ENCODE data around the gene ACTN4. TPM values are rescaled to one million over a fixed set of nuclear protein-coding genes. Genes with fewer than 3 reads are reported as not detected.
A peak's percentile ranks its signal among the peaks of the same experiment; 100 is the strongest.

ACTN4 gene
- total and polyA plus RNA-seq, 10 of the 15 experiments (the other 5 are each of a cell fraction or from before 2014, with no cell fraction given), result 2.4 to 293 (median 72.5) TPM

GRCh38 chr19:38647368-38647965 is at the start of gene ACTN4 (continued):
- TF ChIP-seq CREB1 (IDR thresholded peaks at IDR 0.05; ENCODE audit: low read depth) (0 out of 2 replicates have a peak, but pooled peaks have one; percentile 22), DPF2 (IDR thresholded peaks at IDR 0.05) (peak; percentile 83), IKZF1 (conservative IDR thresholded peaks at IDR 0.05) (peak; percentile 100), IRF4 (IDR thresholded peaks at IDR 0.05; ENCODE audit: low read depth, low read length) (no peak), CBX3 (IDR thresholded peaks at IDR 0.05; ENCODE audit: borderline replicate concordance, low read depth) (no peak), FOXM1 (IDR thresholded peaks at IDR 0.05; ENCODE audit: low read depth, low read length) (no peak), KLF5 (IDR thresholded peaks at IDR 0.05; ENCODE audit: partially characterized antibody) (peak; percentile 74), BACH1 (IDR thresholded peaks at IDR 0.05; ENCODE audit: borderline replicate concordance) (peak; percentile 97), NR2C2 (IDR thresholded peaks at IDR 0.05; ENCODE audit: borderline replicate concordance, control insufficient read depth, insufficient read length, low read depth) (no peak), SUPT20H (IDR thresholded peaks at IDR 0.05; ENCODE audit: borderline replicate concordance, control insufficient read depth, low read depth, low read length) (no peak), RCOR1 (conservative IDR thresholded peaks at IDR 0.05; ENCODE audit: low read depth, low read length) (no peak), RB1 (IDR thresholded peaks at IDR 0.05; ENCODE audit: borderline replicate concordance) (peak; percentile 96), HDGF (IDR thresholded peaks at IDR 0.05) (no peak), BCL11A (IDR thresholded peaks at IDR 0.05; ENCODE audit: low read depth, low read length) (no peak), RBBP5 (conservative IDR thresholded peaks at IDR 0.05) (no peak), BMI1 (IDR thresholded peaks at IDR 0.05; ENCODE audit: borderline replicate concordance) (no peak), CEBPB (IDR thresholded peaks at IDR 0.05; ENCODE audit: borderline replicate concordance in 1 of 2, low read depth in 2 of 2, low read length in 2 of 2) (no peak), TBL1XR1 (IDR thresholded peaks at IDR 0.05; ENCODE audit: low read depth, low read length) (no peak), IRF5 (IDR thresholded peaks at IDR 0.05; ENCODE audit: borderline replicate concordance) (no peak), ZNF217 (IDR thresholded peaks at IDR 0.05) (no peak), MXI1 (IDR thresholded peaks at IDR 0.05; ENCODE audit: low read depth, low read length) (peak; percentile 65; the same call in 1 of the 2 replicates)
- TF ChIP-seq, protein P1, sequence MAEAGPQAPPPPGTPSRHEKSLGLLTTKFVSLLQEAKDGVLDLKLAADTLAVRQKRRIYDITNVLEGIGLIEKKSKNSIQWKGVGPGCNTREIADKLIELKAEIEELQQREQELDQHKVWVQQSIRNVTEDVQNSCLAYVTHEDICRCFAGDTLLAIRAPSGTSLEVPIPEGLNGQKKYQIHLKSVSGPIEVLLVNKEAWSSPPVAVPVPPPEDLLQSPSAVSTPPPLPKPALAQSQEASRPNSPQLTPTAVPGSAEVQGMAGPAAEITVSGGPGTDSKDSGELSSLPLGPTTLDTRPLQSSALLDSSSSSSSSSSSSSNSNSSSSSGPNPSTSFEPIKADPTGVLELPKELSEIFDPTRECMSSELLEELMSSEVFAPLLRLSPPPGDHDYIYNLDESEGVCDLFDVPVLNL (IDR thresholded peaks at IDR 0.05; ENCODE audit: low read depth, low read length), result peak; percentile 60
- TF ChIP-seq, protein P2, sequence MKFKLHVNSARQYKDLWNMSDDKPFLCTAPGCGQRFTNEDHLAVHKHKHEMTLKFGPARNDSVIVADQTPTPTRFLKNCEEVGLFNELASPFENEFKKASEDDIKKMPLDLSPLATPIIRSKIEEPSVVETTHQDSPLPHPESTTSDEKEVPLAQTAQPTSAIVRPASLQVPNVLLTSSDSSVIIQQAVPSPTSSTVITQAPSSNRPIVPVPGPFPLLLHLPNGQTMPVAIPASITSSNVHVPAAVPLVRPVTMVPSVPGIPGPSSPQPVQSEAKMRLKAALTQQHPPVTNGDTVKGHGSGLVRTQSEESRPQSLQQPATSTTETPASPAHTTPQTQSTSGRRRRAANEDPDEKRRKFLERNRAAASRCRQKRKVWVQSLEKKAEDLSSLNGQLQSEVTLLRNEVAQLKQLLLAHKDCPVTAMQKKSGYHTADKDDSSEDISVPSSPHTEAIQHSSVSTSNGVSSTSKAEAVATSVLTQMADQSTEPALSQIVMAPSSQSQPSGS (IDR thresholded peaks at IDR 0.05; ENCODE audit: low read length), result no peak
- TF ChIP-seq, protein P3, sequence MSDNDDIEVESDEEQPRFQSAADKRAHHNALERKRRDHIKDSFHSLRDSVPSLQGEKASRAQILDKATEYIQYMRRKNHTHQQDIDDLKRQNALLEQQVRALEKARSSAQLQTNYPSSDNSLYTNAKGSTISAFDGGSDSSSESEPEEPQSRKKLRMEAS (IDR thresholded peaks at IDR 0.05; ENCODE audit: low read depth, low read length), result peak; percentile 48; the same call in 1 of the 2 replicates
- TF ChIP-seq, protein P4, sequence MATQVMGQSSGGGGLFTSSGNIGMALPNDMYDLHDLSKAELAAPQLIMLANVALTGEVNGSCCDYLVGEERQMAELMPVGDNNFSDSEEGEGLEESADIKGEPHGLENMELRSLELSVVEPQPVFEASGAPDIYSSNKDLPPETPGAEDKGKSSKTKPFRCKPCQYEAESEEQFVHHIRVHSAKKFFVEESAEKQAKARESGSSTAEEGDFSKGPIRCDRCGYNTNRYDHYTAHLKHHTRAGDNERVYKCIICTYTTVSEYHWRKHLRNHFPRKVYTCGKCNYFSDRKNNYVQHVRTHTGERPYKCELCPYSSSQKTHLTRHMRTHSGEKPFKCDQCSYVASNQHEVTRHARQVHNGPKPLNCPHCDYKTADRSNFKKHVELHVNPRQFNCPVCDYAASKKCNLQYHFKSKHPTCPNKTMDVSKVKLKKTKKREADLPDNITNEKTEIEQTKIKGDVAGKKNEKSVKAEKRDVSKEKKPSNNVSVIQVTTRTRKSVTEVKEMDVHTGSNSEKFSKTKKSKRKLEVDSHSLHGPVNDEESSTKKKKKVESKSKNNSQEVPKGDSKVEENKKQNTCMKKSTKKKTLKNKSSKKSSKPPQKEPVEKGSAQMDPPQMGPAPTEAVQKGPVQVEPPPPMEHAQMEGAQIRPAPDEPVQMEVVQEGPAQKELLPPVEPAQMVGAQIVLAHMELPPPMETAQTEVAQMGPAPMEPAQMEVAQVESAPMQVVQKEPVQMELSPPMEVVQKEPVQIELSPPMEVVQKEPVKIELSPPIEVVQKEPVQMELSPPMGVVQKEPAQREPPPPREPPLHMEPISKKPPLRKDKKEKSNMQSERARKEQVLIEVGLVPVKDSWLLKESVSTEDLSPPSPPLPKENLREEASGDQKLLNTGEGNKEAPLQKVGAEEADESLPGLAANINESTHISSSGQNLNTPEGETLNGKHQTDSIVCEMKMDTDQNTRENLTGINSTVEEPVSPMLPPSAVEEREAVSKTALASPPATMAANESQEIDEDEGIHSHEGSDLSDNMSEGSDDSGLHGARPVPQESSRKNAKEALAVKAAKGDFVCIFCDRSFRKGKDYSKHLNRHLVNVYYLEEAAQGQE (IDR thresholded peaks at IDR 0.05; ENCODE audit: low read depth, low read length), result 0 out of 2 replicates have a peak, but pooled peaks have one; percentile 24

Measured in GM12878 (cell line).